ENCODE measurements around the gene KATNAL2. TPM values are rescaled to one million over a fixed set of nuclear protein-coding genes. Genes with fewer than 3 reads are reported as not detected.

KATNAL2 gene
- total RNA-seq, 1 experiment from 2014 or later, result 9.0 TPM

DNA sequence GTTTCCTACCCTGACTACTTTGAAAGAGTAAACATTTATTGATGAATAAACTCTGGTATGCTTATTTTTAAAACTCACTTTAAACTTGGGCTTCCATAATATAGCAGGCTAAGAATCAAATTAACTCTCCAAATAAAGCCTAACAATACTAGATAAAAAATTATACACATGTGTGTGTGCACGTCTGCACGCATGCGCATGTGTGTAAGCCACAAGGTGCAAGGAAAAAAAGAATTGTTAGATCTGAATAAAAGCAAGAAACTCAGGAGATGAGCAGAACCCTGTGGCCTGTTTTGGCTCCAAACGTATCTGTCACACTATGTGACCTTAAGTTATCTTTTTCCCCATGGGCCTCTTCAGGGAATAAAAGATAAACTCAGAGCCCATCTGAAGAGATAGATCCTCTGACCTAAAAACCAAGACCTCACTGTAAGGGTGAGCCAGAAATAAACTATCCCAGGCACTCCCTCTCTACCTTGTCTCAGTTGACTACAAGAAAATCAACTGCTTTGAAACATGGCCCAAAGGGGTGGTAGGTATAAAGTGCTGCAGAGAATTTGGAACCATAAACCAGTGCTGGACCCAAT lies 226.6 kb downstream of the KATNAL2 start:
- no TSS peak for BruUV-seq (replicated peaks)
- H3K4me2 ChIP-seq, result no peak overlapping the region
- TF ChIP-seq, protein P1, sequence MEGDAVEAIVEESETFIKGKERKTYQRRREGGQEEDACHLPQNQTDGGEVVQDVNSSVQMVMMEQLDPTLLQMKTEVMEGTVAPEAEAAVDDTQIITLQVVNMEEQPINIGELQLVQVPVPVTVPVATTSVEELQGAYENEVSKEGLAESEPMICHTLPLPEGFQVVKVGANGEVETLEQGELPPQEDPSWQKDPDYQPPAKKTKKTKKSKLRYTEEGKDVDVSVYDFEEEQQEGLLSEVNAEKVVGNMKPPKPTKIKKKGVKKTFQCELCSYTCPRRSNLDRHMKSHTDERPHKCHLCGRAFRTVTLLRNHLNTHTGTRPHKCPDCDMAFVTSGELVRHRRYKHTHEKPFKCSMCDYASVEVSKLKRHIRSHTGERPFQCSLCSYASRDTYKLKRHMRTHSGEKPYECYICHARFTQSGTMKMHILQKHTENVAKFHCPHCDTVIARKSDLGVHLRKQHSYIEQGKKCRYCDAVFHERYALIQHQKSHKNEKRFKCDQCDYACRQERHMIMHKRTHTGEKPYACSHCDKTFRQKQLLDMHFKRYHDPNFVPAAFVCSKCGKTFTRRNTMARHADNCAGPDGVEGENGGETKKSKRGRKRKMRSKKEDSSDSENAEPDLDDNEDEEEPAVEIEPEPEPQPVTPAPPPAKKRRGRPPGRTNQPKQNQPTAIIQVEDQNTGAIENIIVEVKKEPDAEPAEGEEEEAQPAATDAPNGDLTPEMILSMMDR (conservative IDR thresholded peaks at IDR 0.05), result no peak
- intact Hi-C loops (cut with micrococcal nuclease; ENCODE audit: unreplicated experiment), result no loop called here
- H3K79me2 ChIP-seq (ENCODE audit: low read depth), result peaks cover 59% of the 10 kb centered on the region
- H3K9me3 ChIP-seq (ENCODE audit: insufficient read depth, low read depth), result no peaks in the 10 kb centered on the region
- DNase-seq, result no peak
- no peaks in the 10 kb centered on the region for H3K9me2 ChIP-seq (ENCODE audit: insufficient read depth)
- H4K20me1 ChIP-seq (ENCODE audit: insufficient read depth), result no peaks in the 10 kb centered on the region; the same call in 1 of the 2 replicates
- ChIA-PET CTCF (no interaction called here), POLR2A (ENCODE audit: unreplicated experiment) (no interaction called here)
- peaks cover 4% of the 10 kb centered on the region for H3K4me1 ChIP-seq (replicated peaks; ENCODE audit: insufficient read depth)
- H3K36me3 ChIP-seq (ENCODE audit: low read depth), result no peaks in the 10 kb centered on the region
- no peaks in the 10 kb centered on the region for H3F3A ChIP-seq (ENCODE audit: insufficient read depth, low read depth)
- no peaks in the 10 kb centered on the region for H3K27me3 ChIP-seq (ENCODE audit: insufficient read depth, low read depth)
- H3K27ac ChIP-seq, result no peak overlapping the region
- H2AFZ ChIP-seq, result no peak overlapping the region
- H3K4me3 ChIP-seq, result no peak overlapping the region

DNA sequence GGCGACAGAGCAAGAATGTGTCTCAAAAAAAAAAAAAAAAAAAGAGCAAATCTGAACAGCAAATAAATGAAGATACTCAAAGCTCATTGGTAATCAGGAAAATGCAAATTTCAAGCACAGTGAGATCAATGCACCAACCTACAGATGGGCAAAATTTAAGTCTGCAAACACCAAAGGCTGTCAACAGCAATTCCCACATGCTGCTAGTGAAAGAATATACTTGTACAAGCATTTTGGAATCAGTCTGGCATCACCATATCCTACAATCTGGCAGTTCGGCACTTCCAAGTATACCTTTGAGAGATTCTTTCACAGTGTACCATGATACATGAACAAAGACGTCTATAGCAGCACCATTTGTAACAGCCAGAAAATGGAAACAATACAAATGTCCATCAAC lies 228.8 kb downstream of the KATNAL2 start:
- Histone ChIP-seq H3K79me2 (ENCODE audit: low read depth) (peaks cover 69% of the 10 kb centered on the region), H3K27ac (no peak overlapping the region), H3K4me3 (no peak overlapping the region), H3F3A (ENCODE audit: insufficient read depth, low read depth) (peaks cover 7% of the 10 kb centered on the region; the same call in 1 of the 2 replicates), H3K9me2 (ENCODE audit: insufficient read depth) (no peaks in the 10 kb centered on the region), H3K9me3 (ENCODE audit: insufficient read depth, low read depth) (no peaks in the 10 kb centered on the region), H2AFZ (no peak overlapping the region), H3K36me3 (ENCODE audit: low read depth) (no peaks in the 10 kb centered on the region), H3K4me2 (no peak overlapping the region), H4K20me1 (ENCODE audit: insufficient read depth) (no peaks in the 10 kb centered on the region; the same call in 1 of the 2 replicates), H3K4me1 (replicated peaks; ENCODE audit: insufficient read depth) (peaks cover 10% of the 10 kb centered on the region), H3K27me3 (ENCODE audit: insufficient read depth, low read depth) (no peaks in the 10 kb centered on the region)
- no TSS peak for BruUV-seq (replicated peaks)
- intact Hi-C loops (cut with micrococcal nuclease; ENCODE audit: unreplicated experiment), result no loop called here
- ChIA-PET CTCF (no interaction called here), POLR2A (ENCODE audit: unreplicated experiment) (no interaction called here)
- no peak for TF ChIP-seq EZH2 (IDR thresholded peaks at IDR 0.05; ENCODE audit: low read depth)
- TF ChIP-seq, protein P1 (conservative IDR thresholded peaks at IDR 0.05), result no peak
- DNase-seq, result no peak

DNA sequence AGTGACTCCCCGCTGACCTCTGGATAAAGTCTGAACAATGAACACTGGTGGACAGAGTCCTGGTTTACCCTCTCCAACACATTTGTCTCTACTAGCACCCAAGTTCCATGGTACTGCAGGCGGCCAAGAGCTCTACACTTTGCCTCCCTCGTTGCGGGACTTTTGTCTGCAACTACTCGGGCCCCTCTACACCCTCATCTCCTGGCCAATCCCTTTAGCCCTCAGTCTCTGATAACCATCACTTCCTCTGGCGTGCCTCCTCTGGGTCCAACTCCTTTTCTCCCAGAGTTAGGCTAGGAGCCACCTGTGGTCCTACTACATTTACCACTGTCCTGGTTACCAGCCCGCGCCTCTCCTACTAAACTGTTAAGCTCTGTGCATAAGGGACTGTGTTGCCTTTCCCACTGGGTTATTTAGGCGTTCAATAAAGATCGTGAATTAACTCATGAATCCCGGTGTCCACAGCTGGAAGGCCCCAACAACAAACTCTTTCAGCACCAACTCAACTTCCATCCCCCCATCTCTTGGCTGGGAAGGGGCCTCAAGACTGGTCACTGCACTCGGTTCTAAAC lies 232.1 kb downstream of the KATNAL2 start:
- Histone ChIP-seq H3K36me3 (ENCODE audit: low read depth) (no peaks in the 10 kb centered on the region), H3K4me1 (replicated peaks; ENCODE audit: insufficient read depth) (peaks cover 16% of the 10 kb centered on the region), H2AFZ (peak overlapping the region; percentile 100), H3F3A (ENCODE audit: insufficient read depth, low read depth) (peaks cover 7% of the 10 kb centered on the region; the same call in 1 of the 2 replicates), H3K27me3 (ENCODE audit: insufficient read depth, low read depth) (no peaks in the 10 kb centered on the region), H3K4me2 (peak overlapping the region; percentile 98), H3K79me2 (ENCODE audit: low read depth) (peaks cover 51% of the 10 kb centered on the region), H3K27ac (peak overlapping the region; percentile 60), H3K4me3 (peak overlapping the region; percentile 97), H3K9me3 (ENCODE audit: insufficient read depth, low read depth) (no peaks in the 10 kb centered on the region), H3K9me2 (ENCODE audit: insufficient read depth) (no peaks in the 10 kb centered on the region), H4K20me1 (ENCODE audit: insufficient read depth) (no peaks in the 10 kb centered on the region)
- no peak for DNase-seq
- TF ChIP-seq EZH2 (IDR thresholded peaks at IDR 0.05; ENCODE audit: low read depth), result no peak
- intact Hi-C loops (cut with micrococcal nuclease; ENCODE audit: unreplicated experiment), result no loop called here
- POLR2A ChIA-PET (ENCODE audit: unreplicated experiment), result interaction anchor here (0.6 kb wide), 2 partner anchors 24 to 997 kb away, joined by 3 to 15 read pairs; no protein-coding TSS in a partner anchor
- CTCF ChIA-PET, result no interaction called here
- no TSS peak for BruUV-seq (replicated peaks)

Data from PC-9 (cell line).